ENCODE data around the gene IFNAR1. TPM values are rescaled to one million over a fixed set of nuclear protein-coding genes. Genes with fewer than 3 reads are reported as not detected.
"Not testable (repeated sequence)": the region's sequence is repeated elsewhere in the genome, so short reads cannot be mapped to it uniquely, and the experiment has no call there.

IFNAR1 gene
- total RNA-seq, 1 experiment from 2014 or later, result 14.2 TPM

- Histone ChIP-seq H3K27me3 (ENCODE audit: insufficient read depth, low read length) (no peaks in the 10 kb centered on the region), H4K20me1 (ENCODE audit: control insufficient read depth, insufficient read depth, insufficient read length) (no peaks in the 10 kb centered on the region), H2BK20ac (ENCODE audit: low read depth, low read length, poor library complexity, severe bottlenecking) (no peak overlapping the region), H3K4ac (ENCODE audit: low read depth, low read length) (no peak overlapping the region), H3K23me2 (ENCODE audit: insufficient read length, low read depth, low read length, poor library complexity, severe bottlenecking) (no peaks in the 10 kb centered on the region), H4K91ac (ENCODE audit: insufficient read length, low read depth, low read length) (no peak overlapping the region), H3K27ac (ENCODE audit: insufficient read length, low read depth, low read length) (no peak overlapping the region), H3K23ac (ENCODE audit: insufficient read length, low read depth, low read length) (no peak overlapping the region), H2BK120ac (ENCODE audit: low read depth, low read length, poor library complexity, severe bottlenecking) (no peak overlapping the region), H2BK15ac (ENCODE audit: low read depth, low read length) (no peak overlapping the region), H4K5ac (ENCODE audit: insufficient read length, low read depth, low read length) (no peak overlapping the region), H3K79me1 (ENCODE audit: insufficient read depth, low read depth, low read length, poor library complexity, severe bottlenecking) (no peaks in the 10 kb centered on the region), H2BK12ac (ENCODE audit: insufficient read length, low read depth, low read length) (no peak overlapping the region), H3T11ph (ENCODE audit: low read length) (no peak overlapping the region), H3K18ac (ENCODE audit: insufficient read length, low read depth, low read length) (no peak overlapping the region), H2AFZ (ENCODE audit: low read length) (no peak overlapping the region), H3K79me2 (ENCODE audit: insufficient read depth, low read length) (no peaks in the 10 kb centered on the region), H3K14ac (ENCODE audit: insufficient read depth, low read length) (no peak overlapping the region), H3K4me1 (ENCODE audit: insufficient read depth, low read length) (no peaks in the 10 kb centered on the region; the same call in 1 of the 2 replicates), H3K4me2 (ENCODE audit: insufficient read depth, insufficient read length, low read length) (no peak overlapping the region), H4K8ac (replicated peaks; ENCODE audit: insufficient read length, low read depth, low read length) (no peak overlapping the region), H2BK5ac (ENCODE audit: insufficient read length, low read length) (no peak overlapping the region), H3K9ac (ENCODE audit: extremely low read depth, insufficient read length, low read length) (no peak overlapping the region), H3K56ac (ENCODE audit: insufficient read length, low read depth, low read length) (no peak overlapping the region), H2AK5ac (ENCODE audit: insufficient read length, low read length) (no peak overlapping the region), H3K9me3 (ENCODE audit: control insufficient read depth, low read depth, low read length) (no peaks in the 10 kb centered on the region)
- Mint-ChIP-seq H3K4me1 (peaks cover 3 to 7% of the 10 kb centered on the region in 2 experiments; a peak in 2 of 4 replicates), H3K4me3 (no peak overlapping the region), H3K27ac (no peak overlapping the region), H3K36me3 (ENCODE audit: insufficient read depth in 1 of 3, low read depth in 3 of 3) (no peaks in the 10 kb centered on the region), H3K9me3 (no peaks in the 10 kb centered on the region), H3K27me3 (ENCODE audit: low read depth) (no peaks in the 10 kb centered on the region; the same call in none of the 2 replicates)
- WGBS (ENCODE audit: extremely low coverage, insufficient read length, low lambda C conversion rate), result no CpG with 5 or more reads among the region's 9 CpGs
- no peak for DNase-seq
- TF ChIP-seq, protein P1, sequence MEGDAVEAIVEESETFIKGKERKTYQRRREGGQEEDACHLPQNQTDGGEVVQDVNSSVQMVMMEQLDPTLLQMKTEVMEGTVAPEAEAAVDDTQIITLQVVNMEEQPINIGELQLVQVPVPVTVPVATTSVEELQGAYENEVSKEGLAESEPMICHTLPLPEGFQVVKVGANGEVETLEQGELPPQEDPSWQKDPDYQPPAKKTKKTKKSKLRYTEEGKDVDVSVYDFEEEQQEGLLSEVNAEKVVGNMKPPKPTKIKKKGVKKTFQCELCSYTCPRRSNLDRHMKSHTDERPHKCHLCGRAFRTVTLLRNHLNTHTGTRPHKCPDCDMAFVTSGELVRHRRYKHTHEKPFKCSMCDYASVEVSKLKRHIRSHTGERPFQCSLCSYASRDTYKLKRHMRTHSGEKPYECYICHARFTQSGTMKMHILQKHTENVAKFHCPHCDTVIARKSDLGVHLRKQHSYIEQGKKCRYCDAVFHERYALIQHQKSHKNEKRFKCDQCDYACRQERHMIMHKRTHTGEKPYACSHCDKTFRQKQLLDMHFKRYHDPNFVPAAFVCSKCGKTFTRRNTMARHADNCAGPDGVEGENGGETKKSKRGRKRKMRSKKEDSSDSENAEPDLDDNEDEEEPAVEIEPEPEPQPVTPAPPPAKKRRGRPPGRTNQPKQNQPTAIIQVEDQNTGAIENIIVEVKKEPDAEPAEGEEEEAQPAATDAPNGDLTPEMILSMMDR (conservative IDR thresholded peaks at IDR 0.05), result no peak
Observed at GRCh38 chr21:33378081-33378480, 53.3 kb downstream of the IFNAR1 start.

GRCh38 chr21:33379934-33380333 lies 55.2 kb downstream of the IFNAR1 start:
- not testable (repeated sequence) for H3T11ph ChIP-seq (ENCODE audit: low read length); H3K36me3 Mint-ChIP-seq (ENCODE audit: insufficient read depth in 1 of 3, low read depth in 3 of 3); H3K56ac ChIP-seq (ENCODE audit: insufficient read length, low read depth, low read length); H4K91ac ChIP-seq (ENCODE audit: insufficient read length, low read depth, low read length); H3K4me1 Mint-ChIP-seq; H2BK15ac ChIP-seq (ENCODE audit: low read depth, low read length); H3K4me3 Mint-ChIP-seq; H3K4me1 ChIP-seq (ENCODE audit: insufficient read depth, low read length); H2AK5ac ChIP-seq (ENCODE audit: insufficient read length, low read length); H2BK5ac ChIP-seq (ENCODE audit: insufficient read length, low read length); H3K27ac Mint-ChIP-seq; H3K79me2 ChIP-seq (ENCODE audit: insufficient read depth, low read length); DNase-seq; H3K27me3 ChIP-seq (ENCODE audit: insufficient read depth, low read length); H3K27me3 Mint-ChIP-seq (ENCODE audit: low read depth); H3K79me1 ChIP-seq (ENCODE audit: insufficient read depth, low read depth, low read length, poor library complexity, severe bottlenecking); H4K5ac ChIP-seq (ENCODE audit: insufficient read length, low read depth, low read length); H3K23ac ChIP-seq (ENCODE audit: insufficient read length, low read depth, low read length); H3K9me3 Mint-ChIP-seq; H3K4ac ChIP-seq (ENCODE audit: low read depth, low read length); H3K9me3 ChIP-seq (ENCODE audit: control insufficient read depth, low read depth, low read length); H3K4me2 ChIP-seq (ENCODE audit: insufficient read depth, insufficient read length, low read length); H3K9ac ChIP-seq (ENCODE audit: extremely low read depth, insufficient read length, low read length); H4K8ac ChIP-seq (replicated peaks; ENCODE audit: insufficient read length, low read depth, low read length); H2BK20ac ChIP-seq (ENCODE audit: low read depth, low read length, poor library complexity, severe bottlenecking); H3K14ac ChIP-seq (ENCODE audit: insufficient read depth, low read length); H2BK120ac ChIP-seq (ENCODE audit: low read depth, low read length, poor library complexity, severe bottlenecking); H2BK12ac ChIP-seq (ENCODE audit: insufficient read length, low read depth, low read length); H3K18ac ChIP-seq (ENCODE audit: insufficient read length, low read depth, low read length); H3K27ac ChIP-seq (ENCODE audit: insufficient read length, low read depth, low read length); H4K20me1 ChIP-seq (ENCODE audit: control insufficient read depth, insufficient read depth, insufficient read length); H3K23me2 ChIP-seq (ENCODE audit: insufficient read length, low read depth, low read length, poor library complexity, severe bottlenecking); H2AFZ ChIP-seq (ENCODE audit: low read length)
- no CpG with 5 or more reads among the region's 1 CpG for WGBS (ENCODE audit: extremely low coverage, insufficient read length, low lambda C conversion rate)
